ENCODE measurements around the gene ASIC1.
"Not testable (repeated sequence)": the region's sequence is repeated elsewhere in the genome, so short reads cannot be mapped to it uniquely, and the experiment has no call there.

ASIC1 gene

DNA sequence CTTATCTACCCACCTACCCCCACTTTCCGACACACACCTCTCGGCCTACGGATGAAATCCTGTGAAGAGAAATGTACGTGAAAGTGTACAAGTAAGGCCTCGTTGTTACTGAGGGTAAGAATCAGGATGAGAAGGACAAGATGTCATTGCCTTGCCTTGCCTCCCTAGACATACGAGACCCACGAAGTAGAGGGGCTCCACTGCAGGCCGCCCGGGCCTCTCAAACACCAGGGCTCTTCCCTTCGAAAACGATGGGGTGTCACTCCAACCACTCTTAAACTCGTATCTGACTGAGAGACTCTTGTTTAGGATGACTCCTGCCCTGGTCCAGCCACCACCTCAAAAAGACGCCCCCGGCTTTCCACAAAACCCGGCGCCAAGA is 32.6 kb upstream of the ASIC1 start:
- TF ChIP-seq, protein P1, sequence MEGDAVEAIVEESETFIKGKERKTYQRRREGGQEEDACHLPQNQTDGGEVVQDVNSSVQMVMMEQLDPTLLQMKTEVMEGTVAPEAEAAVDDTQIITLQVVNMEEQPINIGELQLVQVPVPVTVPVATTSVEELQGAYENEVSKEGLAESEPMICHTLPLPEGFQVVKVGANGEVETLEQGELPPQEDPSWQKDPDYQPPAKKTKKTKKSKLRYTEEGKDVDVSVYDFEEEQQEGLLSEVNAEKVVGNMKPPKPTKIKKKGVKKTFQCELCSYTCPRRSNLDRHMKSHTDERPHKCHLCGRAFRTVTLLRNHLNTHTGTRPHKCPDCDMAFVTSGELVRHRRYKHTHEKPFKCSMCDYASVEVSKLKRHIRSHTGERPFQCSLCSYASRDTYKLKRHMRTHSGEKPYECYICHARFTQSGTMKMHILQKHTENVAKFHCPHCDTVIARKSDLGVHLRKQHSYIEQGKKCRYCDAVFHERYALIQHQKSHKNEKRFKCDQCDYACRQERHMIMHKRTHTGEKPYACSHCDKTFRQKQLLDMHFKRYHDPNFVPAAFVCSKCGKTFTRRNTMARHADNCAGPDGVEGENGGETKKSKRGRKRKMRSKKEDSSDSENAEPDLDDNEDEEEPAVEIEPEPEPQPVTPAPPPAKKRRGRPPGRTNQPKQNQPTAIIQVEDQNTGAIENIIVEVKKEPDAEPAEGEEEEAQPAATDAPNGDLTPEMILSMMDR (IDR thresholded peaks at IDR 0.05; ENCODE audit: control extremely low read depth, extremely low read depth, low read depth, missing control alignments): no peak
- ChIA-PET CTCF (interaction anchor here (1.0 to 3.3 kb wide), 9 partner anchors 9 to 79 kb away, joined by 3 to 36 read pairs (median 6); no protein-coding TSS in a partner anchor), POLR2A (interaction anchor here (0.5 to 0.7 kb wide), 2 partner anchors 523 to 836 kb away, joined by 3 to 5 read pairs; partner anchors contain the start of gene TUBA1A)
- DNase-seq (ENCODE audit: extremely low spot score): no peak

DNA sequence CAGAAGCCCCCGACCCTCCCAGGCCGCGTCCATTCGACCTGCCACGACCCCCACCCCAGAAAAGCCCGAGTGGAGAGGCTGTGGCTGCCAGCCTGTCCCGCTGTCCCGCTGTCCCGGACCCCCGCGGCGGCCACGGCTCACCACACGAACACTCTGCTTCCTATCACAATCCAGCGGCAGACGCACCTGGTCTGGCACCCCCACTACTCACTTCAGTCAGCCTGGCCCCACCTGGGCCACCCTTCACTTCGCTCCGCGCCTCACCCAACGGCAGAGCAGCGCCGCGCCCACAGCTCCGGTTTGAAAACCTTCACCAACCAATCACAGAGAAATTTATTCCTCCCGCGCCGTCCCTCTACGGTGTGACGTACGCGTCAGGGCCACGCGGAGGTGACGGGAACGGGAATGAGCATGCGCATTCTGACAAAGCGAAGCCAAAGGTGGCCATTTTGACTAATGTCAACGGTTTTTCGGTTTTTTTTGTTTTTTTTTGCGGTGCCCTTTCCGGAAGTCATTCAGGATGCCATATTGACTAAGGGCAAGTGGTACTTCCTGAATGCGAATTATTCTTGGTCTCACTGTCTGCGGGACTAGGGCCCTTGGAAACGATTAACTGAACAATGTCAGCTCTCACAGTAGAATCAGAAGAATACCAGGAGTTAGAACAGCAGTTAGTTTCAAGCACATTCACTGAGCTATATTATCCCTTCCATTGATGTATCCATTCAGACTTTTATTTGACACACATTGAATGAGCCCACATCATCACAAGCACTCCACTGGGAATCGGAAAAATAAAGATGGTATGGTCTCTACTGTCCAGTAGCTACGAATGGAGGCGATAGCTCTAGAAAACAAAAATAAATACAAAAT is 32.0 kb upstream of the ASIC1 start, which contains the start of gene RACGAP1:
TSS of gene RACGAP1 (minus strand) at position 308 of the 873 bp plus-strand sequence. CDS start 8,779 bp downstream, outside the sequence.
- ChIA-PET POLR2A (interaction anchor here (0.5 to 0.7 kb wide), 2 partner anchors 523 to 836 kb away, joined by 3 to 5 read pairs; partner anchors contain the start of gene TUBA1A), CTCF (interaction anchor here (0.7 to 3.3 kb wide), 10 partner anchors 8 to 86 kb away, joined by 3 to 36 read pairs (median 4); partner anchors contain the start of gene COX14)
- peak; percentile 98 for DNase-seq (ENCODE audit: extremely low spot score)
- TF ChIP-seq, protein P1 (IDR thresholded peaks at IDR 0.05; ENCODE audit: control extremely low read depth, extremely low read depth, low read depth, missing control alignments): no peak

DNA sequence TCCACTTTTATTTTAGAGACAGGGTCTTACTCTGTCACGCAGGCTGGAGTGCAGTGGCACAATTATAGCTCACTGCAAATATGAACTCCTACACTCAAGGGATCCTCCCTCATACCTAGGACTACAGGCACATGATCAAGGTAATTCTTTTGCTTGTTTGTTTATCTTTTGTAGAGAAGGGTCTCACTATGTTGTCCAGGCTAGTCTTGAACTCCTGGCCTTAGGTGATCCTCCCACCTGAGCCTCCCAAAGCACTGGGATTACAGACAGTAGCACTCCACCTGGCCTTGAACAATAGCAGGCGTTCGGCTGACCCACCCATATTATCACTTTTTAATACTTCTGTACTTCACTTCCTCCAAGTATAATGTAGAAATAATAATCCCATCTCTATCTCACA is 30.7 kb upstream of the ASIC1 start:
- no peak for DNase-seq (ENCODE audit: extremely low spot score)
- POLR2A ChIA-PET: no interaction called here
- CTCF ChIA-PET: interaction anchor here (1.1 to 3.3 kb wide), 4 partner anchors 12 to 85 kb away, joined by 3 to 36 read pairs (median 5); partner anchors contain the start of gene COX14
- TF ChIP-seq, protein P1 (IDR thresholded peaks at IDR 0.05; ENCODE audit: control extremely low read depth, extremely low read depth, low read depth, missing control alignments): no peak

DNA sequence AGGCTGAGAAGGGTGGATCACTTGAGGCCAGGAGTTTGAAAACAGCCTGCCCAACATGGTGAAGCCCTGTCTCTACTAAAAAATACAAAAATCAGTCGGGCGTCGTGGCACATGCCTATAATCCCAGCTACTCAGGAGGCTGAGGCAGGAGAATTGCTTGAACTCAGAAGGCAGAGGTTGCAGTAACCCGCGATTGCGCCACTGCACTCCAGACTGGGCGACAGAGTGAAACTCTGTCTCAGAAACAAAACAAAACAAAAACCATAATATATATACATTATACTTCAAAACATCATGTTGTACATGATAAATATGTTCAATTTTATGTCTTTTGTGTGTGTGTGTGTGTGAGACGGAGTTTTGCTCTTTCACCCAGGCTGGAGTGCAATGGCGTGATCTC is 26.9 kb upstream of the ASIC1 start:
- CTCF ChIA-PET: interaction anchor here (1.1 to 3.4 kb wide), 5 partner anchors 9 to 63 kb away, joined by 3 to 23 read pairs (median 7); no protein-coding TSS in a partner anchor
- POLR2A ChIA-PET: interaction anchor here (0.7 kb wide), 1 partner anchor 9 kb away, joined by 4 read pairs; no protein-coding TSS in a partner anchor
- not testable (repeated sequence) for DNase-seq (ENCODE audit: extremely low spot score)

DNA sequence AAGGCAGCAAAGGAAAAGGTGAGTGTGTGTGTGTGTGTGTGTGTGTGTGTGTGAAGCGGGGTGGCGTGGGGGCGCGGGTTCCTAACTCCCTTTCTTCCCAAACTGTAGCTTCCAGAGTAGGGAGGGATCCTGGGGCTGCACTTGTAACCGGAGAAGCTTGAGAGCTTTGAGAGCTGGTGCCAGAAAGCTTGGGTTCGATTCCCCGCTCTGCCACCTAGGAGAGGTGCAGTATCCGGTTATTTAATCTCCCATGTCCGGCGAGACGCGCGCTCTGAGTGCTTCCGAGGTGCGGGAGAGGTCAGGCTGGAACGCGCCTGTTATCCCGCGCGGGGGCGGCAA is 24.9 kb upstream of the ASIC1 start:
- ChIA-PET POLR2A (interaction anchor here (0.7 kb wide), 1 partner anchor 204 kb away, joined by 3 read pairs; the partner anchor contains the start of gene NCKAP5L), CTCF (interaction anchor here (0.6 to 14.2 kb wide), 4 partner anchors 23 to 65 kb away, joined by 3 to 125 read pairs (median 3); partner anchors contain the start of gene AQP6)
- no peak for DNase-seq (ENCODE audit: extremely low spot score)
- TF ChIP-seq, protein P1 (IDR thresholded peaks at IDR 0.05; ENCODE audit: control extremely low read depth, extremely low read depth, low read depth, missing control alignments): no peak

DNA sequence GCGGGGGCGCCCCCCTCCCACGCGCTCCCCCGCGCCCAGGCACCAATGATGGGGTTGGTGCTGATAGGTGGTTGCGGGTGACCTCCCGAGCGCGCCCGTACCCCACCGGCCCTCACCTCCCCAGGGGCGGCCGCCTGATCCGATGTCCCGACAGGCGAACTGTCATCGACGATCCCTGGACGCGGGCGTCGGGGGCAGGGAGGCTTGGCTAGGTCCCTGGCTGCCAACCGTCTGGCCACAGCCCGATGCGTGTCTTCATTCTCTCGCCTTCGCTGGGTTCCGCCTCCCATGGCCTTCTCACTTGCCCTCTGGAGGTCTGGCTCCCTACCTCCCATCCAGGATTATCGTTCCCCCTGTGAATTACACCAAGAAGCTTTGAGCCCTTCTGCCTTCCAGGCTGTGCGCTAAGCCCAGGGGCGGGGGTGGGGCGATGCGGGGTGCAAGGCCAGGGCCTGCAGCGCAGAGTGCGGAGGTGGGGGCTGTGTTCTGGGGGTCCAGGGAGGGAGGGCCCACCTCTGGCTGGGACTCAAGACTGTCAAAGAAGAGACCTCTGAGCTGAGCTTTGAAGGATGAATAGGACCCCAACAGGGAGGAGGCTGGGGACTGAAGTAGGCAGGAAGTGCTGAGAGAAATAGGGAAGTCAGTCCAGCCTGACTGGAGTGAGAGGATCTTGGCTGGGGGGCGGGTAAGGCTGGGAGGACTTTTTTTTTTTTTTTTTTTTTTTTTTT is 24.4 kb upstream of the ASIC1 start:
- ChIA-PET POLR2A (interaction anchor here (0.7 kb wide), 1 partner anchor 205 kb away, joined by 3 read pairs; the partner anchor contains the start of gene NCKAP5L), CTCF (interaction anchor here (0.6 to 14.2 kb wide), 5 partner anchors 8 to 65 kb away, joined by 3 to 125 read pairs (median 3); partner anchors contain the start of genes AQP6 and RACGAP1)
- no peak for DNase-seq (ENCODE audit: extremely low spot score)
- TF ChIP-seq, protein P1 (IDR thresholded peaks at IDR 0.05; ENCODE audit: control extremely low read depth, extremely low read depth, low read depth, missing control alignments): no peak
